Measurements from ENCODE around the gene ADAMTS16. TPM values are rescaled to one million over a fixed set of nuclear protein-coding genes. Genes with fewer than 3 reads are reported as not detected.

The ADAMTS16 gene
- polyA plus RNA-seq, 3 donors, result not detected

- no peak overlapping the region for H3K27ac Mint-ChIP-seq
Observed at GRCh38 chr5:5288201-5288600, 148.1 kb downstream of the ADAMTS16 start.

GRCh38 chr5:5289537-5289936 is 149.4 kb downstream of the ADAMTS16 start:
- WGBS (ENCODE audit: insufficient coverage), result 86% methylated on average over 1 of the region's 2 CpGs

More at GRCh38 chr5:5288201-5288600, 148.1 kb downstream of the ADAMTS16 start:
- Histone ChIP-seq H3K9me3 (replicated peaks in 1 of 2; ENCODE audit: control insufficient read depth in 1 of 2, insufficient read depth in 1 of 2, low read length in 2 of 2) (peaks cover 14 to 18% of the 10 kb centered on the region in 2 donors), H2AFZ (ENCODE audit: insufficient read depth, low read depth, low read length, poor library complexity, severe bottlenecking) (no peak overlapping the region), H4K20me1 (ENCODE audit: insufficient read depth, low read length) (no peaks in the 10 kb centered on the region), H3K4me3 (replicated peaks in 1 of 3; ENCODE audit: low read depth in 2 of 3, low read length in 3 of 3) (no peak overlapping the region), H3K27me3 (ENCODE audit: control insufficient read depth in 2 of 2, insufficient read depth in 2 of 2, low read length in 2 of 2) (no peaks in the 10 kb centered on the region), H3K36me3 (replicated peaks in 1 of 2; ENCODE audit: control insufficient read depth in 1 of 2, insufficient read depth in 2 of 2, low read length in 2 of 2) (no peaks in the 10 kb centered on the region), H3K9ac (ENCODE audit: insufficient read depth, low read length, poor library complexity, severe bottlenecking) (no peak overlapping the region), H3K79me2 (ENCODE audit: insufficient read depth, low read length) (no peaks in the 10 kb centered on the region), H3K4me1 (ENCODE audit: control insufficient read depth in 1 of 2, insufficient read depth in 2 of 2, low read length in 2 of 2) (no peaks in the 10 kb centered on the region), H3K4me2 (replicated peaks; ENCODE audit: extremely low read depth, low read length, poor library complexity, severe bottlenecking) (no peak overlapping the region), H3K27ac (ENCODE audit: low read depth in 1 of 2, low read length in 2 of 2) (no peak overlapping the region)
- H3K27me3 Mint-ChIP-seq (ENCODE audit: low read depth in 3 of 3), result peaks cover 0 to 3% (median 2%) of the 10 kb centered on the region in 3 donors
- TF ChIP-seq, protein P1, sequence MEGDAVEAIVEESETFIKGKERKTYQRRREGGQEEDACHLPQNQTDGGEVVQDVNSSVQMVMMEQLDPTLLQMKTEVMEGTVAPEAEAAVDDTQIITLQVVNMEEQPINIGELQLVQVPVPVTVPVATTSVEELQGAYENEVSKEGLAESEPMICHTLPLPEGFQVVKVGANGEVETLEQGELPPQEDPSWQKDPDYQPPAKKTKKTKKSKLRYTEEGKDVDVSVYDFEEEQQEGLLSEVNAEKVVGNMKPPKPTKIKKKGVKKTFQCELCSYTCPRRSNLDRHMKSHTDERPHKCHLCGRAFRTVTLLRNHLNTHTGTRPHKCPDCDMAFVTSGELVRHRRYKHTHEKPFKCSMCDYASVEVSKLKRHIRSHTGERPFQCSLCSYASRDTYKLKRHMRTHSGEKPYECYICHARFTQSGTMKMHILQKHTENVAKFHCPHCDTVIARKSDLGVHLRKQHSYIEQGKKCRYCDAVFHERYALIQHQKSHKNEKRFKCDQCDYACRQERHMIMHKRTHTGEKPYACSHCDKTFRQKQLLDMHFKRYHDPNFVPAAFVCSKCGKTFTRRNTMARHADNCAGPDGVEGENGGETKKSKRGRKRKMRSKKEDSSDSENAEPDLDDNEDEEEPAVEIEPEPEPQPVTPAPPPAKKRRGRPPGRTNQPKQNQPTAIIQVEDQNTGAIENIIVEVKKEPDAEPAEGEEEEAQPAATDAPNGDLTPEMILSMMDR (IDR thresholded peaks at IDR 0.05), result no peak
- no peak for DNase-seq
- no peaks in the 10 kb centered on the region for H3K36me3 Mint-ChIP-seq
- H3K4me1 Mint-ChIP-seq, result no peaks in the 10 kb centered on the region
- no peak overlapping the region for H3K4me3 Mint-ChIP-seq
- WGBS (ENCODE audit: insufficient coverage), result no CpG with 5 or more reads among the region's 8 CpGs
- intact Hi-C loops (cut with micrococcal nuclease), result no loop called here
- peaks cover 2 to 18% (median 10%) of the 10 kb centered on the region in 7 donors for H3K9me3 Mint-ChIP-seq

More at GRCh38 chr5:5289537-5289936, 149.4 kb downstream of the ADAMTS16 start:
- intact Hi-C loops (cut with micrococcal nuclease), result no loop called here
- TF ChIP-seq, protein P1 (IDR thresholded peaks at IDR 0.05), result no peak
- Histone ChIP-seq H3K4me3 (replicated peaks in 1 of 3; ENCODE audit: low read depth in 2 of 3, low read length in 3 of 3) (no peak overlapping the region), H4K20me1 (ENCODE audit: insufficient read depth, low read length) (no peaks in the 10 kb centered on the region), H3K4me1 (ENCODE audit: control insufficient read depth in 1 of 2, insufficient read depth in 2 of 2, low read length in 2 of 2) (no peaks in the 10 kb centered on the region), H3K9ac (ENCODE audit: insufficient read depth, low read length, poor library complexity, severe bottlenecking) (no peak overlapping the region), H3K27ac (ENCODE audit: low read depth in 1 of 2, low read length in 2 of 2) (no peak overlapping the region), H3K27me3 (ENCODE audit: control insufficient read depth in 2 of 2, insufficient read depth in 2 of 2, low read length in 2 of 2) (no peaks in the 10 kb centered on the region), H3K36me3 (replicated peaks in 1 of 2; ENCODE audit: control insufficient read depth in 1 of 2, insufficient read depth in 2 of 2, low read length in 2 of 2) (no peaks in the 10 kb centered on the region), H3K9me3 (replicated peaks in 1 of 2; ENCODE audit: control insufficient read depth in 1 of 2, insufficient read depth in 1 of 2, low read length in 2 of 2) (peaks cover 18 to 21% of the 10 kb centered on the region in 2 donors), H3K4me2 (replicated peaks; ENCODE audit: extremely low read depth, low read length, poor library complexity, severe bottlenecking) (no peak overlapping the region), H3K79me2 (ENCODE audit: insufficient read depth, low read length) (no peaks in the 10 kb centered on the region), H2AFZ (ENCODE audit: insufficient read depth, low read depth, low read length, poor library complexity, severe bottlenecking) (no peak overlapping the region)
- Mint-ChIP-seq H3K9me3 (peaks cover 0 to 21% (median 12%) of the 10 kb centered on the region in 7 donors), H3K36me3 (no peaks in the 10 kb centered on the region), H3K27me3 (ENCODE audit: low read depth in 3 of 3) (peaks cover 0 to 3% (median 2%) of the 10 kb centered on the region in 3 donors), H3K4me1 (no peaks in the 10 kb centered on the region), H3K27ac (no peak overlapping the region), H3K4me3 (no peak overlapping the region)
- no peak for DNase-seq
